ENCODE data around the gene SPATA20.

The SPATA20 gene

DNA sequence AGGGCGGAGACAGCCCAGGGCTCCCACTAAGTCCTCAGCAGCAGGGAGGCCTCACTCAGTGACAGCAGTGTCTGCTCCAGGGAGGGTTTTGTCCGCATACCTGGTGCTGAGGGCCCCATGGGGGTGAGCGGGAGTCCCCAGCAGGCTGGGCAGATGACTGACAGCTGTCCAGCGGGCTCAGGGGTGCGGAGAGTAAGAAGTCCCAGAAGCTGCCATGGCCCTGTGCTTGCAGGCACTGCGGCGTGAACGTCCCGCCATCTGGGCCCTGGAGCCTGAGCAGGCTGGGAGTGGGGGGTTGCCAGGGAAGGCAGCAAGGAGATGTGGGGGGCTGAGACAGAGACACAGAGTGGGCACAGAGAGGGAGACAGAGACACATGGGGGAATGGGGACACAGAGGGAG is 33.7 kb downstream of the SPATA20 start:
- no peak for DNase-seq

DNA sequence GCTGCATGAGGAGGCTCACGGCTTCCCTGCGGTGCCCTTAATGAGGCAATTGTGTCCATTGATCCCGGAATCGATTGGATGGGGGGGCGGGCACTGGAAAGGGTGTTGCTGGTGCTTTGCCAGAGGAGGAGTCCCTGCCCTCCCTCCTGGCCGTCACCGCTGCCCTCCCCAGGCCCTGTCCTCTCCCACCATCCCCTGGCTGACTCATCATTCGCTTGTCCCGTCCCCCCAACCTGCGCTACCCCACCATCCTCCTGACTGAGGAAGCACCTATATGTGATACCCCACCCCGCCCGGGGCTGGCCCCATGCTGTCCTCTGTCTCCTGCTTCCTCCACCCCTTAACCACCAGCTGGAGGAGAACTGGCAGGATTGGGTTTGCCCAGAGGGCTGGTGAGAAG is 34.3 kb downstream of the SPATA20 start:
- DNase-seq, result no peak

DNA sequence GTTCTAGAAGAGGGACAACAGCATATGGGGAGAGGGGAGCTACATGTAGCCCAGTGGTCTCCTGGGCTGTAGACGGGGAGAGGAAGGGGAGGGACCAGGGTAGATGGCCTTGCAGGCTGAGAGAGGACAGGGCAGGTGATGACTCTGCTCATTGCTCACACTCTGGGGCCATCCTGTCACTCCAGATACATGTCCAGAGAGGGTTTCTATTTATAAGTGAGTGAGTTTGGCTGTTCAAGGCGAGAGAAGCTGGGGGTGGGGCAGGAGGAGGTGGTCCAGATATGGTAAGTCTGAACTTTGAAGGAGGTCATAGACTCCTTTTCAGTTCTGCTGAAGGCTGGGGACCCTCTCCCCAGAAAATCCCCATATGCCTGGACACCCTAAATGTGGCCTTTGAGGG is 35.8 kb downstream of the SPATA20 start:
- DNase-seq, result no peak

DNA sequence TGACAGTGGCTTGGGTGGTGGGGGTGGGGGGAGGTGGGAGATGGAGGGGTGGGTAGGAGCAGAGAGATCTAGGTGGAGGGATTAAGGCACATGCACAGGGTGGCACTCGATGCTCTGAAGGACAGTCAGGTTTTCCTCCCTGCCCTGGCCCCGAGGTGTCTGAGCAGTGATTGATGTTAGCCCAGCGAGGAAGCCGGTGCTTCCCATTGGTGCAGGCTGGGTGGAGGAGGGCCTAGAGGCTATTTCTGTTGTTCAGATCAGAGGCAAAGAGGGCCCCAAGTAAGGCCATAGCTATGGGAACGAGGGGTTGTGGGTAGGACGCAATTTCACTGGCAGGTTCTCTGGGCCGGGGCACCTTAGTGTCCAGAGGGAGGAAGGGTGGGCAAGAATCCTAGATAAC is 36.7 kb downstream of the SPATA20 start:
- no peak for DNase-seq

DNA sequence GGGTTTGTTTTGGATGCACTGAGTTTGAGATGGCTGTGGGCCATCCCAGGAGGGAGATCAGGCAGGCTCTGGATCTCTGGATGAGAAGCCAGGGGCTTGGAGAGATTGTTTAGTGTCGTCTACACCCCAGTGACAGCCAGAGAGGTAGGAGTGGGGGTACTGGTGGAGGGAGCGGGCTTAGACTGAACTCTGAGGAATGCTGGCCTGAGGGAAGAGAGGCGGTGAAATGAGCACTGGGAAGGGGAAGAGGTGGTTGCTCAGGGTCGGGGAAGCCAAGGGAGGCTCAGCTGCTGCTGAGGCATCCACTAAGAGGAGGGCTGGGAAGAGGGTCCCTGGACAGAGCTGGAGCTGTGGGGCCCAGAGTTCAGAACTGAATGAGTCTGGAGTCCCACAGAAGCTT is 37.1 kb downstream of the SPATA20 start:
- no peak for DNase-seq

DNA sequence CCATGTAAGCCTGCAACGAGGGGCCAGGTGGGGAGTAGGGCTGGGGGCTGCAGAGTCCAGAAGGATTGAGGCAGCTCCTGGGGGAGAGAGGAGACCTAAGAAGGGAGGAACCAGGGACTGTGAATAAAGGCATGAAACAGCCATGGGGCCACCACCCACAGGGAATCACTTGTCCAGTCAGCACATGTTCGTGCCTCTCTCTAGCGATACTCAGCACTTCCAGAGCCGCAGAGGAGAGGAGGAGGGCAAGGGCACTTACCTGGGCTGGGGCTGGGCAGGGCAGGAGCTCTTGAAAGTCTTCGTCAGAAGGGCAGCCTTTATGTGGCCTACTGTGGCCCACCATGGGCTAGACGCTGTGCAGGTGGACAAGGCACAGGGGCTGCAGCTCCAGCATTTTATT is 37.8 kb downstream of the SPATA20 start:
- DNase-seq, result no peak

DNA sequence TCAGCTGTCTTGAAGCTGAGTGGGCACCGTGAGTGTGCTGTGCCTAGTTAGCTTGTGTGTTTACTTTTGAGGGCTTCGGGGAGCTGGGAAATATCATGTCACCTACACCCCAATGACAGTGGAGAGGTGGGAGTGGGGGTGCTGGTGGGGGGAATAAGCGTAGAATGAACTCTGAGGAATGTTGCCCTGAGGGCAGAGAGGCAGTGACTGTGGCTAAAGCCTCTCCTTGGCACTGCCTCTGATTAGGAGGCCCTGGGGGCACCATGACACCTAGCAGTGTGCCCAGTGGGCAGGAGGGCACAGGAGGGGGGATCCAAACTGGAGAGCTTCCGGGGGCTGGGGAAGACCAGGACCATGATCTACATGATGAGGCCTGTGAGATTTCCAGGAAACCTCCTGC is 38.4 kb downstream of the SPATA20 start:
- DNase-seq, result no peak

DNA sequence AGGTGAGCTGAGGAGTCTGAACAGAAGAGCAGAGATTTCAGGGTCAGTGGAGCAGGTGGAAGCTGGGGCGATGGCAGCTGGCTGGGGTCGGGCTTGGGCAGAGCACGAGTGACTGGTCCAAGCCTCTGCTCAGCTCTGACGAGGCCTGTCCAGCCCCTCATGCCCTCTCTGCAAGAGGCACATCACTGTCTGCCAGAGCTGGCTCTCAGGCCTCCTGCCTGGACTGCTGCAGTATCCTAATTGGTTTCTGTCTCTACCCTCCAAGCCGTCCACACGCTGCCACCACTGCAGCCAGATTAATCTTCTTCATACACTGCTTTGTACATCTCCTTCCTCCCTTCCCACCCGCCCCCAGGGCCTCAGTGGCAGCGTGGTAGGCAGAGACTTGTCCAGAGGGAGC is 38.9 kb downstream of the SPATA20 start:
- no peak for DNase-seq

DNA sequence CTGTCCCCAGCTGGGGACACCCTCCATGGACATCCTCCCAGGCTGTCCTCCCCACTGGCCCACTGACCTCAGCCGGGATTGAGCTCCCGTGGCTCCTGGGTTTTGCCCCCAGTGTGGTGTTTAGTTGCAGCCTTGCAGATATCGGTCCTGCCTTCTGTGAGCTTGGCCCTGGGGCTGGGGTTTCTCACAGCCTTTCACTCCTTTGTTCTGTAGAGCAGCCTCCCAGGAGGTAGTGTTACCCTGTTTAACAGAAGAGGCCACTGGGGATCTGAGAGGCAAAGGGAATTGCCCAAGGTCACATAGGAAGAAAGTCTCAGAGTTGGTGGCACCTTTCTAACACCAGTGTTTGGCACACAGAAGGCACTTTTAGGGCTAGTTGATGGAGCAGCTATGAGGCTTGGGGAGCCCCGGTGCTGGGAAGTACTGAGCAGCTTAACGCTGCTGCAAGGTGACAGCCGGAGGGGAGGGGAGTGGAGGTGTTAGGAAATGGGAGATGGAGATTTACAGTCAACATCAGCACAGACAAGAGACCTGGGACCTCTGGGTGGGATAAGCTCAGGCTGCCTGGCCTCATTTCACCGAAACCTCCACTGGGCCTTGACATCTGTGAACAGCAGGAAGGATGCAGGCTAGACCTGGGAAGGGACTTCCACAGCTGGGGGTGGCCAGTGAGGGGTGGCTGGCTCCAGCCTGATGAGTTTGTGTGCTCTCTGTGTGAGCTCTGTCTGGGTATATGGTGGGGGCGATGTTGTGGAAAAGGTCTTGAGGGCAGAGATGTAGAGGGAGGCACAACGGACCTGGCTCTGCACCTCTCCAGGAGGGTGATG is 39.7 kb downstream of the SPATA20 start:
- DNase-seq, result no peak

DNA sequence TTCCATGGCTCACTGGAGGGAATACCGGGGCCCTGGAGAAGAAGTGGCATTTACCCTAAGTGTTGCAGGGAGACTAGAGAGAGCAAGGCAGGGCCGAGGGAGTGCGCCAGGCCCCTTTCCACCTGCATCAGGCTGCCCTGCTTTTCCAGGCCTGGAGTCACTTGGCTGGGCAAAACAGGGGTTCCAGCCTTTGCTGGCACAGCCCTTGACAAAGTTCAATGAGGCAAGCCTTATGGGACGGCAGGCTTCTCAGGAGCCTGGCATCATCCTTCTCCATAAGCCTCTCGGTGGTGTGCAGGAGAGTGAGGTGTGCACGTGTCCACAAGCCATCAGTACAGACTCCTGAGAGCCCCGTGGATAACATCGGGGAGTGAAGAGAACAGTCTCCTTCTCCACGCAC is 40.6 kb downstream of the SPATA20 start:
- DNase-seq, result no peak

DNA sequence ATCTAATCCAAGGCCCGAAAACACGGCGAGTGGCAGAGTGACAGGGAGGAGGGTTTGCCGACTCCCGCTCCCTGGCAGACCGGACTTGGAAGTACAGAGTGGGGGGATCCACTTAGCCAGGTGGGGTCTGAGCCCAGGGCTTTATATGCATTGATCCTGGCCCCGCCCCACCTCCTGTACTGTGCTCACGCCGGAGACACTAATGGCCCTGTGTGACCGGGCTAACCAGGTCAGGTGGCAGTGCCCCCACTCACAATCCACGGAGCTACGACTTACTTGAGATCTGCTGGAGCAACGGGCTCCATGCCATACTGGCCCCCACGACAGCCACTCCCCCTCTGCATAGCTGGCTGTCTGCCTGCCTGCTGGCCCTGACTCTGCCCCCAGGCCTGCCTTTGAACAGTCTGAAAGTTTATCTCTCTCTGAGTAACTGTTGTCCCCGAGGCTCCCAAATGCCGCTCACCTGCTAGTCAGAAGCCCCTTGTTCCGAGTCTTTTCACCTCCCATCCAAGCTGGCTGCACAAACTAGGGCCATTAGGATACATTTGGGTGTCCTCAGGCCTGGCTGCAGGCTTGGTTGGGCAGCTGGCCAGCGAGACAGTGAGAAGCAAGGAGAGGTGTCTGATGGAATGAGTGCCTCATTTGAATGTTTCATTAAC is 41.5 kb downstream of the SPATA20 start:
- peak in 2 of 14 donors; percentile 17 to 27 for DNase-seq

DNA sequence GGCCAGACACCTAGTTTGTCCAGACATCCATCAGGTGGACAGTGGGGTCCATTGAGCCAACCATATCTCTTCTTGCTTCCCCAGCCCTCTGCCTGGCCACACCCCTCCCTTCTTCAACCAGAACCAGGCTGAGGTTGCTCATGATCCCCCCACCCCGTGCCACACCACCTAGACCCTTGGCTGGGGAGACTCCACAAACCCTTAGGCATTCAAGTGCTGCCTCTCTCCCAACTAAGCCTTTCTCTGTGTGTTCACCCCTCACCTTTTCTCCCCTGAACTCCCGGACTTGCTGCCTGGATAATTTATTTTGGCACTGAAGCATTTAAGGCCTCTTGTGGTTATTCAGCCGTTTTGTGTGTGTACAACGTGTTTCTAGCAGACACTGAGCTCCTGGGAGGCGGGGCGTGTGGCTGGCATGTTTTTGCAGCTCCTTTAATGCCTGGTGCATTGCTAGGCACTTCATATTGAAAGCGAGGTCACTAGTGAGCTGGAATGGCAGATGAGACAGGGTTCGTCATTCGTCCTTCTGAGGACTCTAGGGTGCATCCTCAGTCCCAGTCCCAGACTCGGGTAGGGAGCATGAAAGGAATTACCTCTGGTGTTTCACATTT is 42.2 kb downstream of the SPATA20 start:
- DNase-seq, result no peak

DNA sequence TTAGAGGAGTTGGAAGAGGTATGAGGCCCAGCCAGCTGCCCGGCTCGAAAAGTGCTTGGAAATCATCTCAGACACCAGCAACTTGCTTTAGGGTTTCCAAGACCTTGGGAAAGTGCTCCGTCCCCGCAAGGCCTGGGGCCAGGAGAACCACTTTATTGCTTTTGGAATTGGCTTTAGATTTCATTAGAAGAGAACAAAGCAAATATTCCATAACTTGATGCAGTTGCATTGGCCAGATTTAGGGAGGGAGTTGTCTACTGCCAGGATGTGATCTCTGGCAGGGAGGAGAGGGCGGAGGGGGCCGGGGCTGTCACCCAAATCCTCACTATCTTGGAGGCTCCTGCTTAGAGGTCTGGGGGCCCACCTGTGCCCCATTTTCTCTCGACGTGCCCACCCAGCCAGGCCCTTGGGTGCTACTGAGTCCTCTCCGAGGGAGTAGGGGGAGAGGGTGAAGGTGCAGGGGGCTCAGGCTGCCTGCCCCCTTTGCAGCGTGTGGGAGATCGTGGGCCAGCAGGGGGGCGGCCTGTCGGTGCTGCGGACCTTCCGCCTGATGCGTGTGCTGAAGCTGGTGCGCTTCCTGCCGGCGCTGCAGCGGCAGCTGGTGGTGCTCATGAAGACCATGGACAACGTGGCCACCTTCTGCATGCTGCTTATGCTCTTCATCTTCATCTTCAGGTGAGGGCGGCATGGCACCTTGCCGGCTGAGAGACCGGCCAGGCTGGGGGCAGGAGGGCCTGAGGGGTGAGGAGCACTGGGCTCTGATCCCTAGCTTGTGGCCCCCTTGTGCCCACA is 44.2 kb downstream of the SPATA20 start:
- no peak for DNase-seq

DNA sequence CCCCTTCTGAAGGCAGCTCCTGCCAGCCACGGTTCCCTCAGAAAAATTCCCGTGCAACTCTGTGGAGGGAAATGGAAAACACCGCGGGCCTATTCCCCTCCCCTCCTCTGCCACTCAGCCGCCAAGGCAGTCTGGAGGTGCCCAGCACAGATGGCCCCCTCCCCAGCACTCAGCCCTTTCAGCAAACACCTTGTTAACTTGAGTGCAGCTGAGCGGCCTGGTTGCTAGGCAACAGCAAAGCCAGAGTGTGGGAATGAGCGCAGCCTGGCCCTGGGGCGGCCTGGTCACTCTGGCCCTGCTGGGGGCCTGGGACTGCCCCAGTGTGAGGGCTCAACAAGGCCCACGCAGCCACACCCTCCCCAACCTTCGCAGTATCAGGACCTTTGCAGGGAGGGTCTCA is 46.3 kb downstream of the SPATA20 start:
- no peak for DNase-seq

DNA sequence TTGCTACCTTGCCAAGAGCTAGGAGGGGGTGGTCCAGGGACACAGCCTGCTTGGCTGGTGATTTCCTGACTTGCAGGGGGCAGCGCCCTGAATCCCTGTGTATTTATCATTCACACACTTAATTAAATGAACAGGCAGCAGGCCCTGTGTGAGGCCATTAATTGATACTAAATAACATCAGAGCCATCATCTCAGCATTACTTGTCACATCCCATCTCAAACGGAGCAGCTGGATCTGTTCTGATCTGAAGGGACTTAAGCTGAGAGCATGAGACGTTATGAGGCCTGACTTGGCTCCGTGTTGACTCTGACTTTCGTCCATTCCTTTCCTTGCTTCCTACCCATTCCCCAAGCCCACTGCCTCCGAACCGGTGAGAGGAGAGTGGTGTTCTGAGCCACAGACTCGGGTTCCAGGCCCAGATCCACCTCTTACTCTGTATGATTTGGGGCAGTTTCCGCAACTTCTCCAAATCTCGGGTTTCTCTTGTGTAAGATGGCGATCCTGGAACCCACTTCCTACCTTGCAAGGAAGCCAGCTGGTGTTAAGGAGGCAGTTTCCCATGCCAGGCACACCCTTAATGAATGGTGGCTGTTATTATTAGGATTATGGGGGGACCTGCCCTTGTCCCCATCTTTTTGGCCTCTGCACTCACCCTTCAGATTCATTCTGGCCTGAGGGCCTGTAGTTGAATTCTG is 47.3 kb downstream of the SPATA20 start:
- no peak for DNase-seq

DNA sequence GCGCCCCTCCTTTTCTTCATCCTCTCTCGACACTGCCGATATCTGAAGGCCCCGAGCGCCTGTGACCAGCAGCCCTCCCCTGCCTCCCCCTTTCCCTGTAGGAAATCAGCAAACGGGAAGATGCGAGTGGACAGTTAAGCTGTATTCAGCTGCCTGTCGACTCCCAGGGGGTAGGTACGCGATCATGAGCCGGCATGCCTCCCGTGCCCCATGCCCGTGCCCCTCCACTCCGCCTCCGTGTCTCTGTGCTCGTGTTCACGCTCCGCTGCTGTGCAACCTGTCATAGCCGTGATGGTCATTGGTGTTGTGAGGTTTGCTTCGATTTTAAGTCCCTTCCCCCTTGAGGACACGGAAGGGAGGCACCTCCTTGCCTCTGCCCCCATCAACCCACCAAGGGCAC is 47.9 kb downstream of the SPATA20 start:
- no peak for DNase-seq

DNA sequence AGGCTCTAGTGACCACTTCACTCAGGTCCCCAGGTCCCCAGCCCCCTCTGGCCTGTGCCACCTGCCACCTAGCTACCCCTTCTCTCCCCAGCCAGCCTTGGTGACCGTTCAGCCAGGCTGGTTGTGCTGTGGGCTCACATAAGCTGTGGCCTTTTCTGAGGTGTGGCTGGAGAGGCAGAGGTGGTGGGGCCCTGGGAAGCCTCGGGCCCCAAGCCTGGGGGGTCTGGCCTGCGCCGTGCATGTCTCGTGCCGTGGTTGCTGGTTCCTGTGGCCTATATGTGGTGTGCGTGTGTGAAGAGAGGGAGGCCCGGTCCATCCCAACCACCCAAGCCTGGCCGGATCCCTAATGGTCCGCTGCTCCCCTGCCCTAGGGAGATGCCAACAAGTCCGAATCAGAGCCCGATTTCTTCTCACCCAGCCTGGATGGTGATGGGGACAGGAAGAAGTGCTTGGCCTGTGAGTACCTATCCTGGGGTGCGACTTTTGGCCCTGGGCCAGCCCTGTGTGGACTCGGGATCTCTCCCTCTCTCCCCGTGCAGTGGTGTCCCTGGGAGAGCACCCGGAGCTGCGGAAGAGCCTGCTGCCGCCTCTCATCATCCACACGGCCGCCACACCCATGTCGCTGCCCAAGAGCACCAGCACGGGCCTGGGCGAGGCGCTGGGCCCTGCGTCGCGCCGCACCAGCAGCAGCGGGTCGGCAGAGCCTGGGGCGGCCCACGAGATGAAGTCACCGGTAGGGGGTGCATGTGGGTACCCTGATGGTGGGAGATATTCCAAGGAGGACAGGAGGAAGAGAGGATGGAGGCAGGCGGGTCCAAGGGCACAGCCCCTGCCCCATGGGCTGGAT is 49.4 kb downstream of the SPATA20 start:
- DNase-seq, result no peak

DNA sequence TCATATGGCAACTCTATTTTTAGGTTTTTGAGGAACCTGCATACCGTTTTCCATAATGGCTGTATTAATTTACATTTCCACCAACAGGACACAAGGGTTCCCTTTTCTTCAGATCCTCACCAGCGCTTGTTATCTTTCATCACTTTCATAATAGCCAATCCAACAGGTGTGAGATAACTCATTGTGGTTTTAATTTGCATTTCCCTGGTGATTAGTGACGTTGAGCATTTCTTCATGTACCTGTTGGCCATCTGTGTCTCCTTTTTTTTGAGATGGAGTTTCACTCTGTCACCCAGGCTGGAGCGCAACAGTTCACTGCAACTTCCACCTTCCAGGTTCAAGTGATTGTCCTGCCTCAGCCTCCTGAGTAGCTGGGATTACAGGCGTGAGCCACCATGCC is 51.5 kb downstream of the SPATA20 start:
- no peak for DNase-seq

DNA sequence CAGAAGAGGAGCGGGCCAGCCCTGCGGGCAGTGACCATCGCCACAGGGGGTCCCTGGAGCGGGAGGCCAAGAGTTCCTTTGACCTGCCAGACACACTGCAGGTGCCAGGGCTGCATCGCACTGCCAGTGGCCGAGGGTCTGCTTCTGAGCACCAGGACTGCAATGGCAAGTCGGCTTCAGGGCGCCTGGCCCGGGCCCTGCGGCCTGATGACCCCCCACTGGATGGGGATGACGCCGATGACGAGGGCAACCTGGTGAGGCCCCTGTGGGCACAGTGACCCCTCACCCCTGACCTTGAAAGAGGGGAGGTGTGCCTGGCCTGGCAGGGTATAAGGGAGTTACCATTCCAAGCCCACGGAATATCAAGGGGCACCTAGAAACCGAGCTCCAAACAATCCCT is 52.6 kb downstream of the SPATA20 start:
- no peak for DNase-seq

DNA sequence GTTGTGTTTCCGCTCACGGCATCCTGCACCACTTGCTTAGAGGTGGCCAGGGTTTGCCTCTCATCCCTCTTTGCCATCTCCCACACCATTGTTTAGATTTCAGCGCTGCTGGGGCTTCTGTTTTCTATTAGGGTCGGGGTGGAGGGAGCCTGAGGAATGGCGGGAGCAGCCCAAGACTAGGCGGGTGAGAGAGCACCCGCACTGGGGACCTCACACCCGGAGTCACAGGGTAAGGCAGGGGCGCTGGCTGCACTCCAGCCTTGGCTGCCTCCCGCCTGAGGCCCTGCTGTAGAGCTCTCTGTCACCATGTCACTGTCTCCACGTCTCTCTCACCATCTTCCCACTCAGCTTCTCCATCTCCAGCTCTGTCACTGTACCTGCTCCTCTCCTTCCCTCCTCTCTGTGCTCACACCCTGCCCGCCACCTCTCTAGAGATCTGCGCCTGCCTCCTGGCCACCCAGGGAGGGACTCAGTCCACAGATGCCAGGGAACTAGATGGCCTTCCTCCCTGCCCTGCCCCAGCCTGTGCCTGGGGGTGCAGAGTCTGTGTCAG is 54.9 kb downstream of the SPATA20 start:
- DNase-seq, result no peak

DNA sequence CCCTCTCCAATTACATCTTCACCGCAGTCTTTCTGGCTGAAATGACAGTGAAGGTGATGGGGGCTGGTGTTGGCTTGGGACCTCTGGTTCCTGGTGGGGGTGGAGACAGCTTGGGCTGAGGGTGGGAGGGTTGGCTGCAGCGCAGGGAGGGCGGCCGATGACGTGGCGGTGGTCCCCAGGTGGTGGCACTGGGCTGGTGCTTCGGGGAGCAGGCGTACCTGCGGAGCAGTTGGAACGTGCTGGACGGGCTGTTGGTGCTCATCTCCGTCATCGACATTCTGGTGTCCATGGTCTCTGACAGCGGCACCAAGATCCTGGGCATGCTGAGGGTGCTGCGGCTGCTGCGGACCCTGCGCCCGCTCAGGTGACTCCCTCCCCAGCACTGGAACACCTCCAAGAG is 55.9 kb downstream of the SPATA20 start:
- DNase-seq, result no peak
